HUES48 (cell line): ENCODE data around the gene FLT1.

ENCODE experiments used
- H3K27ac ChIP-seq: one replicate; pipeline ENCODE4 v1.7.0; 2013; ENCODE audit warnings: low read depth, low read length, inconsistent platforms
- H3K27me3 ChIP-seq: 2 replicates; pipeline ENCODE4 v1.6.1; 2013; ENCODE audit warnings: mild to moderate bottlenecking, low read length; ENCODE audit not compliant: control insufficient read depth, insufficient read depth
- H3K36me3 ChIP-seq: 2 replicates; pipeline ENCODE4 v1.6.1; 2013; ENCODE audit warnings: low read length; ENCODE audit not compliant: control insufficient read depth, insufficient read depth
- H3K4me1 ChIP-seq: 2 replicates; pipeline ENCODE4 v1.6.1; 2013; ENCODE audit warnings: mild to moderate bottlenecking, low read length; ENCODE audit not compliant: control insufficient read depth, insufficient read depth
- H3K4me3 ChIP-seq: 2 replicates; pipeline ENCODE4 v1.5.1; 2013; ENCODE audit warnings: mild to moderate bottlenecking, low read depth, low read length
- H3K9ac ChIP-seq: 2 replicates; pipeline ENCODE4 v1.6.1; 2013; ENCODE audit warnings: mild to moderate bottlenecking, low read depth, low read length, moderate library complexity
- H3K9me3 ChIP-seq: 2 replicates; pipeline ENCODE4 v1.6.1; 2013; ENCODE audit warnings: low read length; ENCODE audit not compliant: control insufficient read depth, insufficient read depth

Gene FLT1

DNA sequence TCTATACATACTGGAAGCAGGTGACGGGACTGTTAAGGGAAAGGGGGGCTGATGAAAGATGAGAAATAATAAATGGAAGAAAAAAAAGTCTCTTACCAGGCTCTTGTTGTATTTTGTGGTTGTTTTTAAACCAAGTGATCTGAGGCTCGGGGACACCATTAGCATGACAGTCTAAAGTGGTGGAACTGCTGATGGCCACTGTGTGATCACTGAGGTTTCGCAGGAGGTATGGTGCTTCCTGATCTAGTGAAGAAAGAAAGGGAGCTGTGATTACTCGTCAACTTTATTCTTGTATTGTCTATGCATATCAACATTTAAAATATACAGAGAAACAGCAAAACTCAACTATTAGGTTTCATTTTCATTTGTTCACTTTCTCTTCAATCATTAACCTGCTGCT, 110.1 kb downstream of the FLT1 start:
- Histone ChIP-seq H3K27ac (no peak overlapping the region), H3K27me3 (no peaks in the 10 kb centered on the region), H3K4me3 (no peak overlapping the region), H3K4me1 (peaks cover 12% of the 10 kb centered on the region), H3K9ac (no peak overlapping the region), H3K36me3 (peaks cover 51% of the 10 kb centered on the region), H3K9me3 (no peaks in the 10 kb centered on the region)

DNA sequence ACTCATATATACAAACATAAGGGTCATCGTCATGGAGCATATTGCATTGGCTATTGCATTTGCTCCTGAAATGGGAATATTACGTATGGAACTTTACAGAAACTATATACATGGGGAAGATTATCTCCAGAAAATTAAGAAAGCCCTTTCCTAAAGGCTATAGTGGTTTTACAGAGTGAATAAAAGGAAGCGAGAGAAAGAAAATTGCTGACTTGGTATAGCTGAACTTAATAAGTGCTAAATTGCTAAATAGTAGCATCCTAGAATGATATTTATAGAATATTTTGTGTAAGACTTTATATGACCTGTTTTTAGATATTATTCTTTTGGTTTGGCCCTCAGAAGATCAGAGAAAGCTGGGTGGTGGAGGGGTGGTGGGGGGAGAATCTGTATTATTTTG, 114.6 kb downstream of the FLT1 start:
- no peak overlapping the region for H3K9ac ChIP-seq
- no peak overlapping the region for H3K27ac ChIP-seq
- no peaks in the 10 kb centered on the region for H3K9me3 ChIP-seq
- no peak overlapping the region for H3K4me3 ChIP-seq
- H3K27me3 ChIP-seq, result no peaks in the 10 kb centered on the region
- H3K4me1 ChIP-seq, result peaks cover 15% of the 10 kb centered on the region
- peaks cover 31% of the 10 kb centered on the region for H3K36me3 ChIP-seq

DNA sequence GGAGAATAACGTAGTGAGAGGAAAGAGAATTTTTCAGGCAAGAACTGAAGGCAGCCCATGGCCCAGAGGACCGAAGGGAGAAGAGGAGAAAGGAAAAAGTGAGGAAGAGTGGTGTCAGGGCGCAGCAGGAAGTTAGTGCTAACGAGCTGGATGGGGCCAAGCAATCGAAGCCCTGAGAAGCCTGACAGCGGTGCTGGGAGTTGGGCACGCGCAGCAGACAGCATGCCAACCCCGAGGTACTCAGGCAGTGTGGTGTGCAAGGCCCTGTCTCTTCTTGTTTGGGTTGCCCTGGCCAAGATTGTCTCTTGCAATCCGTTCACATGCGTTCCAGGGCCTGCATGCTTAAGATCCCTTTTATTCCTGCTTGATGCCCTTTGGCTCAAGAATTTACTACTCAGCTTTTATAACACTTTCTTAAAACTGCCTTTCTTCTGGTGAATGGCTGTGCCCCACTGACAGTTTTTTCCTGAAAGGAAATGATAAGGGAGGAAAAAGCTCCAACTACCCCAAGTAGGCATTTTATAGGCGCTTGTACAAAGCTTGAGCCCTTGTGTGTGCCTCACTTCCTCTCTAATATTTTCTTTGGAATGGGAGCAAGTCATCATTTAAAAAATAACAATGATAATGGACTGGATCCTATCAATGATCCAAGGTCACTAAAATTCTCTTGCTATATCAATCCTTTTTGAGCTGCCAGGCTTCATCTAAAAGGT, 115.4 kb downstream of the FLT1 start:
- Histone ChIP-seq H3K4me3 (no peak overlapping the region), H3K9me3 (no peaks in the 10 kb centered on the region), H3K4me1 (peaks cover 17% of the 10 kb centered on the region), H3K27me3 (no peaks in the 10 kb centered on the region), H3K27ac (no peak overlapping the region), H3K36me3 (peaks cover 24% of the 10 kb centered on the region), H3K9ac (no peak overlapping the region)

DNA sequence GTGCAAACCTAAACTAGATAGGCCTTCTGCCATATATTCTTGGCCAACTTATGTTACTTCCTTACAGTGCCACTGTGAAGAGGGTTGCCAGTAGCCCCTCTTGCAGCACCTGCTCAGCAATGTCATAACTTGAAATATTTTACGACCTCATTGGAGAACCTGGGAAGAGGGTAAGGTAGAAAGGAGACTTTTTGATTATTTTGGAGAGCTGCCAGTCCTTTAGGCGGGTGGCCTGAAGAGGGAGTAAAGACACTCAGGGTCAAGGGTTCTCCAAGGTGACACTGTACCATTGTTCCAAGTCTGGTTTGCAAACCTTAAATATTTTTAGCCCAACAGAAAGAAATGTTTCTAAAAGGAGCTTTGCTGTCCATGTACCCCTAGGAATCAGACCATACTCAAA, 118.3 kb downstream of the FLT1 start:
- Histone ChIP-seq H3K4me3 (no peak overlapping the region), H3K9ac (no peak overlapping the region), H3K27me3 (no peaks in the 10 kb centered on the region), H3K4me1 (peaks cover 17% of the 10 kb centered on the region), H3K36me3 (peaks cover 12% of the 10 kb centered on the region), H3K9me3 (no peaks in the 10 kb centered on the region), H3K27ac (no peak overlapping the region)

DNA sequence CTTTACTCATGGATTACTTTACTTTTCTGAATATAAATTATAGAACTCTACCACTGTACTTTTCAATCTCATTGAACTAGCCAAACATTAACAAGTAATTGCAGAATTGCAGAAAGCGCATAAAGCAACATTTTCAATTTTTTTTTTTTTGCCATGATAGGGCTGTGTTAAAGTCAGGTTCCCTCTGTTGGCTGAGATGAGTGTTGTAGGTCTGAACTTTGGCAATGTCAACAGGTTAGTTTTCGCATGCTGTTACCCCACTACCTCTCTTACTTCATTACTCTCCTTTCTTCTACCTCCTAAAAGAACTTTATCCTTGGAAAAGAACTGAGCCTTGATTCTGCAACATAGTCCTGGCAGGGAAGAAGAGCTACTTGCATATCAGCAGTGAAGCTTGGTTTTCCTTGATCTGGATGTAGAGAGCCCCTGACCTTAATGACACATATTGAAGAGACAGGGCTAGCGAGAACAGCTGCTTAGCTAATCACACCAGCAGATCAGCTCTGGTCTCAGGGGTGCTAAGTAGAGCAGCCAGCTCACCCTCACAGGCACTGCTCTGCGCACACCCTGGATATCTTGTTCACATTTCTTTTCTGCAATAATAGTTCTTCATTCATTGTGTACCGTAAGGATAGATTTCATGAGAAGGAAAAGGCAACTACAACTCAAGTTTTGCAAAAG, 119.5 kb downstream of the FLT1 start:
- Histone ChIP-seq H3K36me3 (peaks cover 13% of the 10 kb centered on the region), H3K4me1 (peaks cover 17% of the 10 kb centered on the region), H3K9ac (no peak overlapping the region), H3K27me3 (no peaks in the 10 kb centered on the region), H3K4me3 (no peak overlapping the region), H3K27ac (no peak overlapping the region), H3K9me3 (no peaks in the 10 kb centered on the region)

DNA sequence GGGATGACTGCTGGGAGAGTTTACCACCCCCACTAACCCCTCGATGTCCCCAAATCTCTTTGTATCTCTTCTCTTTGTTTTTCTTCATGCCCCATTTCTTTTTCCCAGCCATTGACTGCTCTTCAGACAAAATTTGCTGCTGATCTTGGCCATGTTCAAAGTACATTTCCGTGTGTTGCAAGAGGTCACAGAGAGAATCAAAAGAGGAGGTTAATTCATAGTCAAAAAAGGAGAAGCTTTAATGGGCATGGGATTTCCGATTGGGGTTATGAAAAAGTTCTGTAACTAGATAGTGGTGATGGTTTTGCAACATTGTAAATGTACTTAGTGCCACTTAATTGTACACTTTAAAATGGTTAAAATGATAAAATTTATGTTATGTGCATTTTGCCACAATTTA, 121.1 kb downstream of the FLT1 start:
- Histone ChIP-seq H3K4me3 (no peak overlapping the region), H3K27me3 (no peaks in the 10 kb centered on the region), H3K36me3 (peaks cover 12% of the 10 kb centered on the region), H3K9ac (no peak overlapping the region), H3K9me3 (no peaks in the 10 kb centered on the region), H3K27ac (no peak overlapping the region), H3K4me1 (peaks cover 9% of the 10 kb centered on the region)

DNA sequence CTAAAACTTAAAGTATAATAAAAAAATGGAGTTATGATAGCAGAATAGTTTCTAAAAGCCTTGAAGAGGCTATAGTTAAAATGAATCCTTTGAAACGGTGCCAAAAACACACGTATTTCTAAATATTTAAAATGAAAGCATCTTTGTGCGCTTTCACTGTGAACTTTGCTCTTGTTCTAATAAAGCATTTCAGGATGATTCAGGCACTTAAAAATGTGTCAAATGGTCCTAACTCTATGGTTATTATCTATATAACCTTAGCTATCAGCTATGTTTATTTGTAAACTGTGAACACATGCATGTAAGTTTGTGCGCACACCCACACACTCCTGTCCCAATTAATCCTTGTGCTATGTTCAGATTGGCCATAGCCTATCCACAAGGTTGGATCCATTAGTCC, 124.5 kb downstream of the FLT1 start:
- H3K36me3 ChIP-seq, result peaks cover 16% of the 10 kb centered on the region
- H3K4me1 ChIP-seq, result 0 out of 2 replicates have a peak, but pooled peaks cover 3% of the 10 kb centered on the region
- H3K27me3 ChIP-seq, result no peaks in the 10 kb centered on the region
- no peaks in the 10 kb centered on the region for H3K9me3 ChIP-seq
- no peak overlapping the region for H3K27ac ChIP-seq
- H3K9ac ChIP-seq, result no peak overlapping the region
- no peak overlapping the region for H3K4me3 ChIP-seq

DNA sequence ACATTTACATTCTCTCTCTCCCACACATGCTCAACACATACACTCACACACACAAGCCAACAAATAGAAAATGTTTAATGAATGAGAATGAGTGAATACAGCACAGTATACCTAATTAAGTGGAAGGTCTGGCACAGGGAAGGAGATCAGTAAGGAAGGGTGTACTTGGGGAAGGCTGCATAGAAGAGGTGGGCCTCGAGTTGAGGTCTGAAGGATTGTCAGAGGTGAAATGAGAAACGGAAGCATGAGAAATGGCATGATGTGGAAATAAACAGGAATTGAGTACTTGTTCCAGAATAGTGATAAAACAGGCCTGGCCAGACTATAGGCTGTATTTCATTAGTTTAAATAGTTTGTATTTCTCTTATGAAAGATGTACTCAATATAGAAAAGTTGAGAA, 136.2 kb downstream of the FLT1 start:
- no peak overlapping the region for H3K9ac ChIP-seq
- peaks cover 34% of the 10 kb centered on the region for H3K4me1 ChIP-seq
- H3K27ac ChIP-seq, result no peak overlapping the region

DNA sequence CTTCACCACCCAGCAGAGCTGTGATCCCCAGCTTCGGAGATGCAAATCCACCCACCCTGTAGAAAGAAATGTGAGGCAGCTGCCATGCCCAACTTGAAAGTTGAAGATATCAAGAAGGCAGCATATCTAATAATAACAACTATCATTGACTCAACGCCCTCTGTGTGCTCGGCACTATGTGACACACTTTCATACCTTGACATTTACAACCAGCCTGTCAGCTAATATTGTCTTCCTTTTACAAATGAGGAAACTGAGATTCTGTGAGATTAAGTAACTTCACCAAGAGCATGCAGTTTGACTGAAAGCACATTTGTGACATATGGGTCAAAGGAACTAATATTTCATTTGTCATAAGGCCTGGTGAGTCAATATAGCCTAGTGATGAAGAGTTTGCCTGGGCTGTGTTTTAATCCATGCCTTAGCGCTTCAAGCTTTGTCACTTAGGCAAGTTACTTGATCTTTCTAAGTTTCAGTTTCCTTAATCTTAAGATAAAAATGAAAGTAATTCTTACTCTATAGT, 137.0 kb downstream of the FLT1 start:
- H3K27me3 ChIP-seq, result no peaks in the 10 kb centered on the region
- no peak overlapping the region for H3K27ac ChIP-seq
- peaks cover 34% of the 10 kb centered on the region for H3K4me1 ChIP-seq

More for the DNA sequence above, 136.2 kb downstream of the FLT1 start:
- Histone ChIP-seq H3K9me3 (no peaks in the 10 kb centered on the region), H3K36me3 (peaks cover 6% of the 10 kb centered on the region; the same call in 1 of the 2 replicates), H3K4me3 (no peak overlapping the region), H3K27me3 (no peaks in the 10 kb centered on the region)

DNA sequence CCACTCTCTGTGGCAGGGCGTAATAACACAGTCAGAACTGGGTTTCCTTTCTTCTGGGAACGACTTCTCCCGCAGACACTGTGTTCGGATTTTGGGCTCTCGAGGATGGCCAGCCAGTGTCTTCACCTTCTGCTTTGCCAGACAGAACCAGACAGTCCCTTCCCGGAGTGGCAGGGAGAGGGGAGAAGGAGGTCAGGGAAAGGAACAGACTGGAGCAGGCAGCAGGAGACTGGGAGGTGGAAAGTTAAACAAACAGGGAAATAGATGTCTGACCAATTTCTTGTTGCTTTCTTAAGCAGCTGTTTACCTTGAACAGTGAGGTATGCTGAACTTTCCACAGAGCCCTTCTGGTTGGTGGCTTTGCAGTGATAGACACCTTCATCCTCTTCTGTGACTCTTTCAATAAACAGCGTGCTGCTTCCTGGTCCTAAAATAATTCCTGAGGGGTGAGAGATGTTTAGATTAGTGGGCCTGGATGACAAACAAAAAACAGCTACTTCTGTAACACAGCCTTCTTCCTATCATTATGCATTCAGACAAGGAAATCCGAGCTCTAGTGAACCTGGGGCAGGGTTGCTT, 137.6 kb downstream of the FLT1 start:
- Histone ChIP-seq H3K9ac (no peak overlapping the region), H3K4me1 (peaks cover 34% of the 10 kb centered on the region), H3K36me3 (peaks cover 6% of the 10 kb centered on the region; the same call in 1 of the 2 replicates), H3K9me3 (no peaks in the 10 kb centered on the region), H3K4me3 (no peak overlapping the region), H3K27ac (peak overlapping the region; percentile 26), H3K27me3 (no peaks in the 10 kb centered on the region)

More for the DNA sequence above, 137.0 kb downstream of the FLT1 start:
- Histone ChIP-seq H3K9me3 (no peaks in the 10 kb centered on the region), H3K36me3 (peaks cover 6% of the 10 kb centered on the region; the same call in 1 of the 2 replicates), H3K9ac (no peak overlapping the region), H3K4me3 (no peak overlapping the region)

DNA sequence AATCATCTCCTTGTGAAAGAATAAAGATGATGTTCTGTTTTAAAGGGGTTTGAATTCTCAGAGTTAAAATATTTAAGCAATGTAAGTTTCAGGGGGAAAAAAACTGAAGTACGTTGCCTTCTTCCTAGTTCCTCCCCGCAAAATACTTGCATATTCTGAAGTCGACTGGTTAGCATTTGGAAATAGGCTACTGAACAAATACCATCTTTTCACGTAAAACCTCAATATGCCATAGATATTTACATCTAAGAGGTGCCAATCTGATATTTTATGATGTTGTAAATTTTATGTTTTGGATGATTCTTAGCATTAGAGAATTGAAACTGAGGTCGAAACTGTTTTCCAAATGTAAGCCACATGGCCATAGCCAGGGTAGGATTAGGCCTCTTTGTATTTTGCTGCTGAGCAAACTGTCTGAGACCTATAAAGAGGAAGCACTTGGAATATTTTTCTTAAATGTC, 138.3 kb downstream of the FLT1 start:
- Histone ChIP-seq H3K9ac (no peak overlapping the region), H3K4me1 (peaks cover 34% of the 10 kb centered on the region), H3K27me3 (no peaks in the 10 kb centered on the region), H3K4me3 (no peak overlapping the region), H3K9me3 (no peaks in the 10 kb centered on the region), H3K27ac (peak overlapping the region; percentile 37), H3K36me3 (peaks cover 6% of the 10 kb centered on the region; the same call in 1 of the 2 replicates)
